Spleen (tissue), 7 donors: Measurements from ENCODE around the gene UBAP2L.
A peak's percentile ranks its signal among the peaks of the same experiment; 100 is the strongest.

Source experiments
- CTCF ChIP-seq, 11 experiments: fragments of 200-600 bp in 7 of 11; fragments of 450-650 bp in 4 of 11; sonication (generic) in 4 of 11; IDR thresholded peaks in 8 of 11; conservative IDR thresholded peaks in 3 of 11; 1 replicate in 7 of 11; 2 replicates in 4 of 11; pipeline versions ENCODE4 v1.4.0 to v1.8.0; 2016 to 2021; ENCODE audit warnings: antibody characterized with exemption in 11 of 11, inconsistent platforms in 4 of 11, mild to moderate bottlenecking in 1 of 11
- POLR2A ChIP-seq, 3 donors: fragments of 450-650 bp; IDR thresholded peaks; one replicate each; pipeline ENCODE4 v1.5.1; 2017; ENCODE audit warnings: antibody characterized with exemption in 3 of 3, mild to moderate bottlenecking in 1 of 3
- donor health status: DM: no; HTN: no; CAD: no; lungs with moderate emphysema.
- donor health status: DM: no; HTN: no; CAD: no.
- donor health status: DM: no; HTN: no; CAD: no.

GRCh38 chr1:154220071-154220969 lies at the start of gene UBAP2L:
- TF ChIP-seq POLR2A (IDR thresholded peaks at IDR 0.05), result peak in 1 of 3 donors; percentile 71
- TF ChIP-seq CTCF (IDR thresholded peaks at IDR 0.05 in 8 of 11, conservative IDR thresholded peaks at IDR 0.05 in 3 of 11), result peak in 1 of 11 experiments; percentile 37
